Measurements from ENCODE around the gene JAK2.

The JAK2 gene

DNA sequence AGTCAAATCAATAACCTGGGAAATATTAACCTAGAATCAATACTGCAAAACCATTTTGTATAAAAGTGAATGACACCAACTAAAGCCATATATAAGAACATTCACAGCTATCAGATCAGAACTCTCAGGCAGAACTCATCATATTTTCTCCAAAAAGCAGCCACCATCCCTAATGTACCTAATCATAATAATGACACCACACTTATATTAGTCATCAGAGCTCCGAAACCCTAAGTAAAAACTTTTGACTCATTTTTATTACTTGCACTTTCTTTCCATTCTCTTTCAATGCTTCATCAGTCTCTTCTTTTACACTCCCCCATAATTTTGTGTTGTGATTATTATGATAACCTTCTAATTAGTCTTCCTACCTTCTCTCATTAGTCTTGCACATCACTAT lies 155.1 kb downstream of the JAK2 start:
- no peak for DNase-seq (ENCODE audit: low read depth in 3 of 3)

DNA sequence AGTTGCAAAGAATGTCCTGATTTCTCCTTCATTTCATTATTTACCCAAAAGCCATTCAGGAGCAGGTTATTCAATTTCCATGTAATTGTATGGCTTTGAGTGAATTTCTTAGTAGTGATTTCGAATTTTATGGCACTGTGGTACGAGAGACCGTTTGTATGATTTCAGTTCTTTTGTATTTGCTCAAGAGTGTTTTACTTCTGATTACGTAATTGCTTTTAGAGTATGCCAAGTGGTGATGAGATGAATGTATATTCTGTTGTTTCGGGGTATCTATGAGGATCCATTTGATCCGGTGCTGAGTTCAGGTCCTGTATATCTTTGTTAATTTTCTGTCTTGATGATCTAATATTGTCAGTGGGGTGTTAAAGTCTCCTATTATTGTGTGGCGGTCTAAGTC lies 159.1 kb downstream of the JAK2 start:
- no peak for DNase-seq (ENCODE audit: low read depth in 3 of 3)

DNA sequence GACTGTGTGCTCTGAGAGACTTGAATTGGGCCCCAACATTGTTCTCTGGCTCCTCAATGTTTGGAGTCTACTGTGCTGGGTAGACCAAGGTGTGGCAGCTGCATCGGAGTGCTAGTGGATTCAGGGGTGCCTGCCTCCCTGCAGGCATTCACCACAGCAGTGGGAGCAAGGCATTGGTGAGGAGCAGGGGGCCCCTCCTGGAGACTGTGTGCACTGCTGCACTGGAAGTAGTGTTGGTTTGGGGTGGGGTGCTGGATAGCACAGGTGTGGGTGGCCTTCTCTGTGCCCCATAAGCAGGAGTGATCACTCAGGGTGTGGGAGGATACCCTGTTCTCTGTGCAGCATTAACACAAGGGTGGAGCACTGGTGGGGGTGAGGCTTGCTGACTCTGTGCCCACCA lies 161.2 kb downstream of the JAK2 start:
- no peak for DNase-seq (ENCODE audit: low read depth in 3 of 3)
